Neutrophil (primary cell): Measurements from ENCODE around the gene SLC44A1.
A peak's percentile ranks its signal among the peaks of the same experiment; 100 is the strongest.

ENCODE experiments used
- H3K27ac ChIP-seq: fragments of 200-600 bp; sonication (generic); 2 replicates; pipeline ENCODE4 v1.5.1; 2016; ENCODE audit warnings: mild to moderate bottlenecking, moderate library complexity
- H3K27me3 ChIP-seq: fragments of 200-600 bp; sonication (generic); 2 replicates; pipeline ENCODE4 v1.6.0; 2016; ENCODE audit warnings: mild to moderate bottlenecking
- H3K36me3 ChIP-seq: fragments of 200-600 bp; sonication (generic); 2 replicates; pipeline ENCODE4 v1.5.1; 2017
- H3K4me1 ChIP-seq, 2 experiments: fragments of 200-600 bp in 1 of 2; sonication (generic) in 1 of 2; 1 replicate in 1 of 2; 2 replicates in 1 of 2; pipeline versions ENCODE4 v1.5.1 to v1.6.1; 2013 to 2016; ENCODE audit warnings: low read depth in 1 of 2, low read length in 1 of 2, mild to moderate bottlenecking in 1 of 2, moderate library complexity in 1 of 2; ENCODE audit not compliant: control insufficient read depth in 1 of 2, insufficient read depth in 1 of 2
- H3K4me3 ChIP-seq, 2 experiments: fragments of 200-600 bp in 1 of 2; sonication (generic) in 1 of 2; 1 replicate in 1 of 2; 2 replicates in 1 of 2; pipeline ENCODE4 v1.5.1; 2013 to 2016; ENCODE audit warnings: low read depth in 1 of 2, low read length in 1 of 2, mild to moderate bottlenecking in 1 of 2, moderate library complexity in 1 of 2
- H3K9me3 ChIP-seq: fragments of 200-600 bp; sonication (generic); 2 replicates; pipeline ENCODE4 v1.5.1; 2016
- CTCF ChIP-seq: fragments of 200-600 bp; sonication (generic); IDR thresholded peaks from 2 replicates; pipeline ENCODE4 v1.5.1; 2016; ENCODE audit warnings: antibody characterized with exemption

Gene SLC44A1

GRCh38 chr9:105447814-105448812, 203.7 kb downstream of the SLC44A1 start, which contains the start of gene FSD1L:
FSD1L (plus strand) TSS chr9:105448034; CDS start chr9:105448221, 187 bp downstream.
- Histone ChIP-seq H3K27ac (peak within 1 kb of the TSS; percentile 40), H3K27me3 (no peaks in the 10 kb centered on the region)
- TF ChIP-seq CTCF: no peak

GRCh38 chr9:105449081-105449480, 204.6 kb downstream of the SLC44A1 start:
- no peaks in the 10 kb centered on the region for H3K9me3 ChIP-seq
- H3K4me3 ChIP-seq: no peak overlapping the region
- no peak for TF ChIP-seq CTCF
- H3K36me3 ChIP-seq: no peaks in the 10 kb centered on the region
- H3K27ac ChIP-seq: no peak overlapping the region
- H3K4me1 ChIP-seq: peaks cover 11 to 12% of the 10 kb centered on the region in 2 experiments
- H3K27me3 ChIP-seq: no peaks in the 10 kb centered on the region

More at GRCh38 chr9:105447814-105448812, 203.7 kb downstream of the SLC44A1 start, which contains the start of gene FSD1L:
- Histone ChIP-seq H3K9me3 (no peaks in the 10 kb centered on the region), H3K4me1 (peaks cover 11 to 12% of the 10 kb centered on the region in 2 experiments), H3K36me3 (no peaks in the 10 kb centered on the region), H3K4me3 (peak within 1 kb of the TSS; percentile 76 to 86)

- TF ChIP-seq CTCF: no peak
- no peaks in the 10 kb centered on the region for H3K36me3 ChIP-seq
- H3K27ac ChIP-seq: no peak overlapping the region
- H3K4me3 ChIP-seq: no peak overlapping the region
- H3K9me3 ChIP-seq: no peaks in the 10 kb centered on the region
- H3K27me3 ChIP-seq: no peaks in the 10 kb centered on the region
- H3K4me1 ChIP-seq: peaks cover 11 to 12% of the 10 kb centered on the region in 2 experiments
Measured at GRCh38 chr9:105452185-105452584, 207.7 kb downstream of the SLC44A1 start.

- no peaks in the 10 kb centered on the region for H3K27me3 ChIP-seq
- no peak overlapping the region for H3K4me3 ChIP-seq
- no peaks in the 10 kb centered on the region for H3K36me3 ChIP-seq
- H3K27ac ChIP-seq: no peak overlapping the region
- TF ChIP-seq CTCF: no peak
- H3K9me3 ChIP-seq: no peaks in the 10 kb centered on the region
- no peaks in the 10 kb centered on the region for H3K4me1 ChIP-seq
Measured at GRCh38 chr9:105455836-105456475, 211.5 kb downstream of the SLC44A1 start.

- no peak overlapping the region for H3K4me3 ChIP-seq
- H3K36me3 ChIP-seq: no peaks in the 10 kb centered on the region
- no peaks in the 10 kb centered on the region for H3K27me3 ChIP-seq
- TF ChIP-seq CTCF: no peak
- H3K27ac ChIP-seq: no peak overlapping the region
- H3K9me3 ChIP-seq: no peaks in the 10 kb centered on the region
- no peaks in the 10 kb centered on the region for H3K4me1 ChIP-seq
Measured at GRCh38 chr9:105457560-105458294, 213.3 kb downstream of the SLC44A1 start.
